DND-41 (cell line): Measurements from ENCODE around the gene IST1.

ENCODE experiments used
- ATAC-seq: fragments of 200-7000 bp; cut with Tn5 transposase; 3 replicates; pipeline ENCODE4 v1.9.1; 2021; ENCODE audit warnings: low read depth; ENCODE audit not compliant: insufficient read depth
- DNase-seq: peaks from one replicate; pipeline ENCODE4 v3.0.0-alpha.2; 2020
- H2AFZ ChIP-seq: 2 replicates; pipeline ENCODE4 v1.6.0; 2012; ENCODE audit warnings: low read depth, low read length
- H3K27ac ChIP-seq: 2 replicates; pipeline ENCODE4 v1.5.1; 2012; ENCODE audit warnings: low read length, inconsistent platforms
- H3K27me3 ChIP-seq: fragments of 200-600 bp; sonication (generic); 2 replicates; pipeline ENCODE4 v1.6.0; 2012; ENCODE audit warnings: low read length, mild to moderate bottlenecking, inconsistent platforms; ENCODE audit not compliant: insufficient read depth, poor library complexity
- H3K36me3 ChIP-seq: 2 replicates; pipeline ENCODE4 v1.5.1; 2012; ENCODE audit warnings: low read length, inconsistent platforms; ENCODE audit not compliant: insufficient read depth
- H3K4me1 ChIP-seq: 2 replicates; pipeline ENCODE4 v1.5.1; 2012; ENCODE audit warnings: mild to moderate bottlenecking, low read length; ENCODE audit not compliant: insufficient read depth
- H3K4me2 ChIP-seq: 2 replicates; pipeline ENCODE4 v1.6.0; 2012; ENCODE audit warnings: mild to moderate bottlenecking, moderate library complexity, low read length, inconsistent platforms; ENCODE audit not compliant: insufficient read depth
- H3K4me3 ChIP-seq, 2 experiments: fragments of 200-600 bp in 1 of 2; shearing (Covaris generic) in 1 of 2; 2 replicates each; pipeline ENCODE4 v1.5.1; 2012 to 2016; ENCODE audit warnings: inconsistent platforms in 2 of 2, low read length in 2 of 2, mild to moderate bottlenecking in 2 of 2, low read depth in 1 of 2, moderate library complexity in 1 of 2
- H3K79me2 ChIP-seq: 2 replicates; pipeline ENCODE4 v1.6.0; 2012; ENCODE audit warnings: low read length, inconsistent platforms; ENCODE audit not compliant: insufficient read depth
- H3K9ac ChIP-seq: 2 replicates; pipeline ENCODE4 v1.6.0; 2012; ENCODE audit warnings: low read depth, mild to moderate bottlenecking, inconsistent platforms, low read length, moderate library complexity
- H3K9me3 ChIP-seq: 2 replicates; pipeline ENCODE4 v1.5.1; 2012; ENCODE audit warnings: low read length, moderate library complexity, mild to moderate bottlenecking, inconsistent platforms; ENCODE audit not compliant: insufficient read depth, severe bottlenecking
- H4K20me1 ChIP-seq: 2 replicates; pipeline ENCODE4 v1.6.0; 2012; ENCODE audit warnings: low read length; ENCODE audit not compliant: insufficient read depth
- EZH2 ChIP-seq: IDR thresholded peaks from 3 replicates; pipeline ENCODE4 v1.6.1; 2012; ENCODE audit warnings: borderline replicate concordance, low read depth, mild to moderate bottlenecking, moderate library complexity, low read length, inconsistent platforms; ENCODE audit not compliant: severe bottlenecking
- TF ChIP-seq, protein P1 (sequence below): IDR thresholded peaks from 2 replicates; pipeline ENCODE4 v1.5.1; 2012; ENCODE audit warnings: borderline replicate concordance, low read length, moderate library complexity, mild to moderate bottlenecking; ENCODE audit not compliant: poor library complexity, severe bottlenecking; ENCODE audit errors: extremely low read depth

Gene IST1

DNA sequence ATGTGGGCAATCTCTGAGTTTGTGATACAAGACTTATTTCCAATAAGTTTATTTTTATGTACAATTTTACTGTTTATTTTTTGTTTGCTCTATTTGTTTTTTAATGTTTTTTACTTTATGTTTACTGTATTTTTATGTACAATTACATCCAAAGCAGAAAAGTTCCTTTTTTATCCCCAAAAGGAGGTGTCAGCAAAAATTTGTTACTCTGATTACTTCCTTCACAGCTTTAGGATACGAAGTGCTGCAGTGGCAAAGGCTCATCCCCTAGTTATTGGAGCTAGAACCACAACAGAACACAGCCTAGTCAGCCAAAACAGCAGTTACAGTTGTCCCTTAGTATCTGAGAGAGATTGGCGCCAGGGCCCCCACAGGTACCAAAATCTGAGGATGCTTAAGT, 35.7 kb downstream of the IST1 start:
- Histone ChIP-seq H3K79me2 (no peaks in the 10 kb centered on the region; the same call in 1 of the 2 replicates), H2AFZ (no peak overlapping the region), H3K36me3 (peaks cover 71% of the 10 kb centered on the region), H3K4me1 (no peaks in the 10 kb centered on the region), H3K4me3 (no peak overlapping the region), H3K27ac (no peak overlapping the region), H3K4me2 (no peak overlapping the region), H4K20me1 (peaks cover 25% of the 10 kb centered on the region), H3K9me3 (no peaks in the 10 kb centered on the region), H3K27me3 (no peaks in the 10 kb centered on the region), H3K9ac (no peak overlapping the region)
- TF ChIP-seq EZH2, result no peak
- TF ChIP-seq, protein P1, sequence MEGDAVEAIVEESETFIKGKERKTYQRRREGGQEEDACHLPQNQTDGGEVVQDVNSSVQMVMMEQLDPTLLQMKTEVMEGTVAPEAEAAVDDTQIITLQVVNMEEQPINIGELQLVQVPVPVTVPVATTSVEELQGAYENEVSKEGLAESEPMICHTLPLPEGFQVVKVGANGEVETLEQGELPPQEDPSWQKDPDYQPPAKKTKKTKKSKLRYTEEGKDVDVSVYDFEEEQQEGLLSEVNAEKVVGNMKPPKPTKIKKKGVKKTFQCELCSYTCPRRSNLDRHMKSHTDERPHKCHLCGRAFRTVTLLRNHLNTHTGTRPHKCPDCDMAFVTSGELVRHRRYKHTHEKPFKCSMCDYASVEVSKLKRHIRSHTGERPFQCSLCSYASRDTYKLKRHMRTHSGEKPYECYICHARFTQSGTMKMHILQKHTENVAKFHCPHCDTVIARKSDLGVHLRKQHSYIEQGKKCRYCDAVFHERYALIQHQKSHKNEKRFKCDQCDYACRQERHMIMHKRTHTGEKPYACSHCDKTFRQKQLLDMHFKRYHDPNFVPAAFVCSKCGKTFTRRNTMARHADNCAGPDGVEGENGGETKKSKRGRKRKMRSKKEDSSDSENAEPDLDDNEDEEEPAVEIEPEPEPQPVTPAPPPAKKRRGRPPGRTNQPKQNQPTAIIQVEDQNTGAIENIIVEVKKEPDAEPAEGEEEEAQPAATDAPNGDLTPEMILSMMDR, result no peak
- DNase-seq (no peak), ATAC-seq (no peak)

DNA sequence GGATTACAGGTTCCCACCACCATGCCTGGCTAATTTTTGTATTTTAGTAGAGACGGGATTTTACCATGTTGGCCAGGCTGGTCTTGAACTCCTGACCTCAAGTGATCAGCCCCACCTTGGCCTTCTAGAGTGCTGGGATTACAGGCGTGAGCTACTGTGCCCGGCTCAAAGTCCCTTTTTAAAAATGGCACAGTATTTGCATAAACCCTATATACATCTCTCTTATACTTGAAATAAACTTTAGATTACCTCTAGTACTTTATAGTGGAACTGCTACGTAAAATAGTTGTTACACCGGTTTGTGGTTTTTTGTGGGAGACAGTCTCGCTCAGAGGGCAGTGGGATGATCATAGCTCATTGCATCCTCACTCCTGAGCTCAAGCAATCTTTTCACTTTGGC, 36.3 kb downstream of the IST1 start:
- H3K4me3 ChIP-seq, result no peak overlapping the region
- no peak overlapping the region for H2AFZ ChIP-seq
- H3K27ac ChIP-seq, result no peak overlapping the region
- no peak for ATAC-seq
- no peaks in the 10 kb centered on the region for H3K27me3 ChIP-seq
- peaks cover 25% of the 10 kb centered on the region for H4K20me1 ChIP-seq
- DNase-seq, result no peak
- H3K9ac ChIP-seq, result no peak overlapping the region
- TF ChIP-seq, protein P1, result no peak
- H3K36me3 ChIP-seq, result peaks cover 66% of the 10 kb centered on the region
- no peaks in the 10 kb centered on the region; the same call in 1 of the 2 replicates for H3K79me2 ChIP-seq
- H3K4me2 ChIP-seq, result no peak overlapping the region
- no peaks in the 10 kb centered on the region for H3K4me1 ChIP-seq
- no peaks in the 10 kb centered on the region for H3K9me3 ChIP-seq

DNA sequence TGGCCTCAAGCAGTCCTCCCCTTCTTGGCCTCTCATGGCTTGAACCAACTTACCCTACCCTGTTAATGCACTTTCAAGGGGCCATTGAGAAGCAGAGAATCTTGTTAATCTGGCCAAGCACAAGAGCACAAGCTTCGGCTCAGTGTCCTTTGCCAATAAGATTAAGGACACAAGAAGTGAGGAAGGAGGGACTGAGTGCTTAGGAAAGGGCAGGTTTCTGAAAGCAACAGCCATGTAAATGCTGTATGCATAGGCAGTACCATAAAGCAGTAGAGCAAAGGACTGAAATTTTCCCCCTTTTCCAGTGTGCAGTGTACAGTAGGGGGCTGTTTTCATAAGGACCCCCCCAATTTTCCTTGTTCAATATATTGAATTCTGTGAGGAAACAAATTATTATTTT, 37.7 kb downstream of the IST1 start:
- peaks cover under 1% of the 10 kb centered on the region for H3K9me3 ChIP-seq
- H3K4me2 ChIP-seq, result no peak overlapping the region
- no peak for DNase-seq
- H3K4me3 ChIP-seq, result no peak overlapping the region
- H4K20me1 ChIP-seq, result peaks cover 22% of the 10 kb centered on the region
- peaks cover 52% of the 10 kb centered on the region for H3K36me3 ChIP-seq
- H3K4me1 ChIP-seq, result no peaks in the 10 kb centered on the region
- no peak overlapping the region for H3K9ac ChIP-seq
- no peak overlapping the region for H2AFZ ChIP-seq
- no peak for TF ChIP-seq EZH2
- TF ChIP-seq, protein P1, result no peak
- H3K27ac ChIP-seq, result no peak overlapping the region
- no peak for ATAC-seq
- H3K27me3 ChIP-seq, result no peaks in the 10 kb centered on the region
- H3K79me2 ChIP-seq, result no peaks in the 10 kb centered on the region; the same call in 1 of the 2 replicates
